Caco-2 (cell line): Measurements from ENCODE around the gene C11orf65. TPM values are rescaled to one million over a fixed set of nuclear protein-coding genes. Genes with fewer than 3 reads are reported as not detected.
A peak's percentile ranks its signal among the peaks of the same experiment; 100 is the strongest.

Experiments used
- BruUV-seq: library from RNA; stranded (reverse); fragments of 400-500 nt; replicated peaks from 2 replicates; lab custom pipeline; 2021; lab: Mats Ljungman, UMichigan
- CTCF ChIA-PET: fragments of 300-600 bp; sonication (Branson Sonifier 250); formaldehyde crosslinking; loops from one replicate; lab custom pipeline; 2022; ENCODE audit warnings: antibody characterized with exemption; lab: Charles Lee
- POLR2A ChIA-PET: fragments of 300-600 bp; sonication (Branson Sonifier 250); formaldehyde crosslinking; loops from one replicate; lab custom pipeline; 2022; ENCODE audit warnings: antibody characterized with exemption; lab: Charles Lee
- DNase-seq, 2 experiments: peaks; one replicate each; pipeline versions ENCODE4 v3.0.0 to v3.0.0-alpha.2; 2020 to 2022
- H3K27me3 ChIP-seq: replicated peaks from 2 replicates; pipeline ENCODE4 v1.6.0; 2011; ENCODE audit warnings: low read length; ENCODE audit not compliant: control insufficient read depth, insufficient read depth
- H3K36me3 ChIP-seq: 2 replicates; pipeline ENCODE4 v1.5.1; 2011; ENCODE audit warnings: low read length; ENCODE audit not compliant: control insufficient read depth, insufficient read depth
- H3K4me1 ChIP-seq: fragments of 250-450 bp; sonication (Bioruptor Pico); 2 replicates; pipeline ENCODE4 v1.5.1; 2020; ENCODE audit warnings: mild to moderate bottlenecking
- H3K4me3 ChIP-seq: 2 replicates; pipeline ENCODE4 v1.5.1; 2011; ENCODE audit warnings: low read depth, mild to moderate bottlenecking, control low read depth, low read length
- H3K9me3 ChIP-seq: fragments of 250-450 bp; sonication (Bioruptor Pico); 2 replicates; pipeline ENCODE4 v1.5.1; 2020; ENCODE audit warnings: mild to moderate bottlenecking, moderate library complexity
- H3K27ac Mint-ChIP-seq: one replicate; pipeline ENCODE4 v1.8.0; 2022; ENCODE audit warnings: mixed read lengths; ENCODE audit not compliant: unreplicated experiment
- H3K27me3 Mint-ChIP-seq: one replicate; pipeline ENCODE4 v1.8.0; 2022; ENCODE audit warnings: mixed read lengths; ENCODE audit not compliant: insufficient read depth, unreplicated experiment
- H3K36me3 Mint-ChIP-seq: one replicate; pipeline ENCODE4 v1.8.0; 2022; ENCODE audit warnings: mild to moderate bottlenecking, mixed read lengths; ENCODE audit not compliant: insufficient read depth, unreplicated experiment
- H3K4me1 Mint-ChIP-seq: one replicate; pipeline ENCODE4 v1.8.0; 2022; ENCODE audit warnings: low read depth, mixed read lengths; ENCODE audit not compliant: unreplicated experiment
- H3K4me3 Mint-ChIP-seq: one replicate; pipeline ENCODE4 v1.8.0; 2022; ENCODE audit warnings: mild to moderate bottlenecking, moderate library complexity, mixed read lengths; ENCODE audit not compliant: unreplicated experiment
- H3K9me3 Mint-ChIP-seq: one replicate; pipeline ENCODE4 v1.8.0; 2022; ENCODE audit warnings: mixed read lengths; ENCODE audit not compliant: unreplicated experiment
- intact Hi-C: fragments of 100-400 bp; cut with micrococcal nuclease; formaldehyde crosslinking; loops from one replicate; pipeline ENCODE4 v1.10.0; 2022; ENCODE audit not compliant: unreplicated experiment
- total RNA-seq: library from RNA; stranded (reverse); gene quantifications from 2 replicates; pipeline ENCODE4 v1.2.3, GENCODE V29; 2022
- TF ChIP-seq, protein P1 (sequence below), 2 experiments: fragments of 200-600 bp in 1 of 2; IDR thresholded peaks; 1 replicate in 1 of 2; 2 replicates in 1 of 2; pipeline versions ENCODE4 v1.5.1 to v1.8.0; 2011 to 2022; ENCODE audit warnings: antibody characterized with exemption in 1 of 2, control low read depth in 1 of 2, inconsistent platforms in 1 of 2, low read depth in 1 of 2, low read length in 1 of 2, mild to moderate bottlenecking in 1 of 2, moderate library complexity in 1 of 2; ENCODE audit not compliant: insufficient read depth in 1 of 2, severe bottlenecking in 1 of 2, unreplicated experiment in 1 of 2

Gene C11orf65
- total RNA-seq, 1 experiment from 2014 or later: 1.0 TPM

DNA sequence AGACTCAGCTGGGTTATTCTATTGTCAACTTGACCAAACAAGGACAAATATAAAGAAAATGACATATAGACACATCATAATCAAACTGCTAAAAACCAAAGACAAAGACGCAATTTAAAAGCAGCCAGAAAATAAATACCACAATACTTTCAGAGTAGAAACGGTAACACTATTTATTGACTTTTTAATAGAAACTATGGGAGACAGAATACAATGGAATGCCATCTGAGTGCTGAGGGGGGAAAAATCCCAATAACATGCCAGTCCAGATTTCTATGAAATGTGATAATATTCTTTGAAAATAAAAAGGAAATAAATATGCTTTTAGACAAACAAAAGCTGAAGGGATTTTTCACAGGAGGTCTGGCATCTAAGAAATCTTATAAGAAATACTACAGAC lies 30.7 kb downstream of the C11orf65 start:
- BruUV-seq: no TSS peak
- Histone ChIP-seq H3K36me3 (no peaks in the 10 kb centered on the region), H3K27me3 (no peaks in the 10 kb centered on the region), H3K9me3 (peaks cover 19% of the 10 kb centered on the region), H3K4me3 (no peak overlapping the region), H3K4me1 (no peaks in the 10 kb centered on the region)
- DNase-seq: no peak
- intact Hi-C loops: no loop called here
- Mint-ChIP-seq H3K9me3 (peaks cover 19% of the 10 kb centered on the region), H3K4me3 (no peak overlapping the region), H3K36me3 (no peaks in the 10 kb centered on the region), H3K27ac (no peak overlapping the region), H3K4me1 (peaks cover 6% of the 10 kb centered on the region), H3K27me3 (no peaks in the 10 kb centered on the region)
- POLR2A ChIA-PET: interaction anchor here (0.7 kb wide), 1 partner anchor 84 kb away, joined by 4 read pairs; no protein-coding TSS in a partner anchor
- TF ChIP-seq, protein P1, sequence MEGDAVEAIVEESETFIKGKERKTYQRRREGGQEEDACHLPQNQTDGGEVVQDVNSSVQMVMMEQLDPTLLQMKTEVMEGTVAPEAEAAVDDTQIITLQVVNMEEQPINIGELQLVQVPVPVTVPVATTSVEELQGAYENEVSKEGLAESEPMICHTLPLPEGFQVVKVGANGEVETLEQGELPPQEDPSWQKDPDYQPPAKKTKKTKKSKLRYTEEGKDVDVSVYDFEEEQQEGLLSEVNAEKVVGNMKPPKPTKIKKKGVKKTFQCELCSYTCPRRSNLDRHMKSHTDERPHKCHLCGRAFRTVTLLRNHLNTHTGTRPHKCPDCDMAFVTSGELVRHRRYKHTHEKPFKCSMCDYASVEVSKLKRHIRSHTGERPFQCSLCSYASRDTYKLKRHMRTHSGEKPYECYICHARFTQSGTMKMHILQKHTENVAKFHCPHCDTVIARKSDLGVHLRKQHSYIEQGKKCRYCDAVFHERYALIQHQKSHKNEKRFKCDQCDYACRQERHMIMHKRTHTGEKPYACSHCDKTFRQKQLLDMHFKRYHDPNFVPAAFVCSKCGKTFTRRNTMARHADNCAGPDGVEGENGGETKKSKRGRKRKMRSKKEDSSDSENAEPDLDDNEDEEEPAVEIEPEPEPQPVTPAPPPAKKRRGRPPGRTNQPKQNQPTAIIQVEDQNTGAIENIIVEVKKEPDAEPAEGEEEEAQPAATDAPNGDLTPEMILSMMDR (IDR thresholded peaks at IDR 0.05; ENCODE audit: insufficient read depth in 1 of 2, low read depth in 1 of 2, low read length in 1 of 2, severe bottlenecking in 1 of 2, unreplicated experiment in 1 of 2): no peak
- CTCF ChIA-PET: no interaction called here

DNA sequence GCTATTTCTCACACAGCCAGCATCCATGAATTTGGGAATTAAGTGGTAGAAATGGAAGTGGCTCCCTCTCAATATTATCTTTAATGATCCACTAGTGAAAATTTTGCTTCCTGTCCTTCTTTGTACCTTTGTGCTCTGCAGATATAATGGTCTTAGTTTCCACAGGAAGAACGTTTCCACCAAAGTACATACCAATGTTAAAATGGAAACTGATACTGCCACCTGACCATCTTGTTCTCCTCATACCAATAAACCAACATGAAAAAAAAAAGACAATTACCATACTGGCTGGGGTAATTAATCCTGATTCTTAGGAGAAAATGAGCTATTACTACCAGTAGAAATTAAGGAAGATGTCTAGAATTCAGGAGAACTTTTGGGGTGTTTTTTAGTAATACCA lies 32.3 kb downstream of the C11orf65 start:
- Histone ChIP-seq H3K4me1 (no peaks in the 10 kb centered on the region), H3K4me3 (no peak overlapping the region), H3K9me3 (peaks cover 9% of the 10 kb centered on the region), H3K36me3 (no peaks in the 10 kb centered on the region), H3K27me3 (no peaks in the 10 kb centered on the region)
- intact Hi-C loops: loop anchor here (1.0 kb wide), 1 partner anchor 31 kb away; no protein-coding TSS in a partner anchor
- TF ChIP-seq, protein P1 (IDR thresholded peaks at IDR 0.05; ENCODE audit: insufficient read depth in 1 of 2, low read depth in 1 of 2, low read length in 1 of 2, severe bottlenecking in 1 of 2, unreplicated experiment in 1 of 2): no peak
- DNase-seq: no peak
- Mint-ChIP-seq H3K27ac (no peak overlapping the region), H3K4me3 (no peak overlapping the region), H3K27me3 (no peaks in the 10 kb centered on the region), H3K36me3 (no peaks in the 10 kb centered on the region), H3K4me1 (peaks cover 6% of the 10 kb centered on the region), H3K9me3 (peaks cover 21% of the 10 kb centered on the region)
- no TSS peak for BruUV-seq
- ChIA-PET POLR2A (no interaction called here), CTCF (interaction anchor here (0.7 kb wide), 1 partner anchor 894 kb away, joined by 3 read pairs; no protein-coding TSS in a partner anchor)

DNA sequence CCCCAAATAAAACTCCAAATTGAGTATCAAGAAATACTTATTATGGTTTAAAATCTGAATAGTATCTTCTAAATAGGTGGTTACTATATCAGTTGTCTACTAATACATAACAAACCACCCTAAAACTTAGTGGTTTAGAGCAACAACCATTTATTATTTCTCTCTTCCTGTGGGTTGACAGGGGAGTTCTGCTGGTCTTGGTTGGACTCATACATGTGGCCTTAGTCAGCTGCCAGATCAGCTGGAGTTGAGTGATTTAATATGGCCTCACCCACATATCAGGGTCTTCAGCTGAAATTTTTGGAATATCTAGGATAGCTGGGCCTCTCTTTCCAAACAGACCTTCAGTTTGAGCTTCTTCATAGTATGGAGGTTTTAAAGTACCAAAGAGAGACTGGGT lies 34.5 kb downstream of the C11orf65 start:
- Histone ChIP-seq H3K4me3 (no peak overlapping the region), H3K4me1 (no peaks in the 10 kb centered on the region), H3K27me3 (no peaks in the 10 kb centered on the region), H3K9me3 (peaks cover 10% of the 10 kb centered on the region), H3K36me3 (no peaks in the 10 kb centered on the region)
- BruUV-seq: no TSS peak
- H3K27ac Mint-ChIP-seq: no peak overlapping the region
- peaks cover 29% of the 10 kb centered on the region for H3K9me3 Mint-ChIP-seq
- H3K27me3 Mint-ChIP-seq: no peaks in the 10 kb centered on the region
- intact Hi-C loops: no loop called here
- TF ChIP-seq, protein P1 (IDR thresholded peaks at IDR 0.05; ENCODE audit: insufficient read depth in 1 of 2, low read depth in 1 of 2, low read length in 1 of 2, severe bottlenecking in 1 of 2, unreplicated experiment in 1 of 2): no peak
- H3K4me1 Mint-ChIP-seq: peaks cover 6% of the 10 kb centered on the region
- H3K4me3 Mint-ChIP-seq: no peak overlapping the region
- ChIA-PET CTCF (no interaction called here), POLR2A (no interaction called here)
- no peaks in the 10 kb centered on the region for H3K36me3 Mint-ChIP-seq
- DNase-seq: peak in 1 of 2 experiments; percentile 18
